Brain microvascular endothelial cell (primary cell): Measurements from ENCODE around the gene FAM240A.

ENCODE experiments used
- DNase-seq: peaks from one replicate; pipeline ENCODE4 v3.0.0-alpha.2; 2020
- H3K27ac ChIP-seq: fragments of 250-450 bp; sonication (Bioruptor Pico); 2 replicates; pipeline ENCODE4 v1.5.1; 2020; ENCODE audit warnings: mild to moderate bottlenecking, moderate library complexity
- H3K27me3 ChIP-seq: fragments of 250-450 bp; sonication (Bioruptor Pico); replicated peaks from 2 replicates; pipeline ENCODE4 v1.5.1; 2020; ENCODE audit warnings: mild to moderate bottlenecking
- H3K36me3 ChIP-seq: fragments of 250-450 bp; sonication (Bioruptor Pico); replicated peaks from 2 replicates; pipeline ENCODE4 v1.5.1; 2020; ENCODE audit warnings: mild to moderate bottlenecking
- H3K4me3 ChIP-seq: 2 replicates; pipeline ENCODE4 v1.5.1; 2011; ENCODE audit warnings: low read depth, mild to moderate bottlenecking, control low read depth, low read length, moderate library complexity
- in situ Hi-C: cut with HindIII; loops from 2 replicates; pipeline ENCODE4 v1.10.0; 2017; ENCODE audit warnings: low sequenced_read_pairs, low pct_ligation_motif_present
- TF ChIP-seq, protein P1 (sequence below): IDR thresholded peaks from 2 replicates; pipeline ENCODE4 v1.5.1; 2011; ENCODE audit warnings: low read depth, mild to moderate bottlenecking, moderate library complexity, low read length, control low read depth, inconsistent platforms; ENCODE audit errors: missing control alignments

FAM240A gene

DNA sequence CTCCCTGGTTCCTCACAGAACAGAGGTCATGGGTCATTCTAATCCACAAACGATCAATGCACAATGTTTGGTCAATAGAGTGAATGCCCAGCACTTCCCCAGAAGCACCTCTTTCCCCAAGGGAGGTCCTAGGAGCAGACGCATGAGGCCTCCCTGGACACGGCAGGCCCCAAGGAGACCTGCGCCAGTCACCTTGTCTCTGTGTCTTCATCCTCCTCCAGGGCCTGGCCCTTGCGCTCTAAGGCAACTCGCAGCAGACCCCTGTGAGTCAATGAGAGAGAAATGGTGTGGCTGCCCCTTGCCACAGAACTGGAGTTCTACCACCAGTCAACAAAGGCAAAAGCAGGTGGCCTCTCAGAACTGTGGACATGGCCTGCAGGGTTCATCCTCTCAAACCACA lies 63.1 kb downstream of the FAM240A start:
- DNase-seq, result no peak
- TF ChIP-seq, protein P1, sequence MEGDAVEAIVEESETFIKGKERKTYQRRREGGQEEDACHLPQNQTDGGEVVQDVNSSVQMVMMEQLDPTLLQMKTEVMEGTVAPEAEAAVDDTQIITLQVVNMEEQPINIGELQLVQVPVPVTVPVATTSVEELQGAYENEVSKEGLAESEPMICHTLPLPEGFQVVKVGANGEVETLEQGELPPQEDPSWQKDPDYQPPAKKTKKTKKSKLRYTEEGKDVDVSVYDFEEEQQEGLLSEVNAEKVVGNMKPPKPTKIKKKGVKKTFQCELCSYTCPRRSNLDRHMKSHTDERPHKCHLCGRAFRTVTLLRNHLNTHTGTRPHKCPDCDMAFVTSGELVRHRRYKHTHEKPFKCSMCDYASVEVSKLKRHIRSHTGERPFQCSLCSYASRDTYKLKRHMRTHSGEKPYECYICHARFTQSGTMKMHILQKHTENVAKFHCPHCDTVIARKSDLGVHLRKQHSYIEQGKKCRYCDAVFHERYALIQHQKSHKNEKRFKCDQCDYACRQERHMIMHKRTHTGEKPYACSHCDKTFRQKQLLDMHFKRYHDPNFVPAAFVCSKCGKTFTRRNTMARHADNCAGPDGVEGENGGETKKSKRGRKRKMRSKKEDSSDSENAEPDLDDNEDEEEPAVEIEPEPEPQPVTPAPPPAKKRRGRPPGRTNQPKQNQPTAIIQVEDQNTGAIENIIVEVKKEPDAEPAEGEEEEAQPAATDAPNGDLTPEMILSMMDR, result no peak
- Histone ChIP-seq H3K27ac (no peak overlapping the region), H3K4me3 (no peak overlapping the region), H3K36me3 (no peaks in the 10 kb centered on the region), H3K27me3 (no peaks in the 10 kb centered on the region)
- in situ Hi-C loops, result no loop called here
